ENCODE measurements around the gene FILIP1L.

- TF ChIP-seq CTCF (conservative IDR thresholded peaks at IDR 0.05; ENCODE audit: low read length) (no peak), EZH2phosphoT487 (IDR thresholded peaks at IDR 0.05; ENCODE audit: borderline replicate concordance, low read depth, low read length) (no peak)
Measured at GRCh38 chr3:100084100-100084806, 30.0 kb downstream of the FILIP1L start.
